GM18498 (cell line): ENCODE data around the gene LRBA.
"Not testable (repeated sequence)": the region's sequence is repeated elsewhere in the genome, so short reads cannot be mapped to it uniquely, and the experiment has no call there.

Experiments used
- ATAC-seq: cut with Tn5 transposase; IDR thresholded peaks from one replicate; pipeline ENCODE4 v1.9.1; 2021; ENCODE audit warnings: mild to moderate bottlenecking, moderate library complexity; ENCODE audit not compliant: unreplicated experiment

The LRBA gene

GRCh38 chr4:150765216-150765615, 249.9 kb downstream of the LRBA start:
- no peak for ATAC-seq

- ATAC-seq: no peak
Measured at GRCh38 chr4:150751648-150752047, 263.4 kb downstream of the LRBA start.

GRCh38 chr4:150750824-150751223, 264.3 kb downstream of the LRBA start:
- ATAC-seq: no peak

- no peak for ATAC-seq
Measured at GRCh38 chr4:150746156-150746555, 268.9 kb downstream of the LRBA start.

GRCh38 chr4:150744570-150744969, 270.5 kb downstream of the LRBA start:
- ATAC-seq: no peak

GRCh38 chr4:150743564-150744342, 271.3 kb downstream of the LRBA start:
- ATAC-seq: no peak

- not testable (repeated sequence) for ATAC-seq
Measured at GRCh38 chr4:150742930-150743329, 272.2 kb downstream of the LRBA start.

GRCh38 chr4:150739591-150739990, 275.5 kb downstream of the LRBA start:
- ATAC-seq: no peak

GRCh38 chr4:150725957-150726523, 289.0 kb downstream of the LRBA start:
- no peak for ATAC-seq

GRCh38 chr4:150723727-150724411, 291.2 kb downstream of the LRBA start:
- no peak for ATAC-seq

- no peak for ATAC-seq
Measured at GRCh38 chr4:150722908-150723362, 292.1 kb downstream of the LRBA start.

GRCh38 chr4:150720973-150721518, 294.0 kb downstream of the LRBA start:
- peak; percentile 65 for ATAC-seq

GRCh38 chr4:150717952-150718351, 297.1 kb downstream of the LRBA start:
- no peak for ATAC-seq

- no peak for ATAC-seq
Measured at GRCh38 chr4:150714462-150715438, 300.3 kb downstream of the LRBA start.

GRCh38 chr4:150713251-150713650, 301.8 kb downstream of the LRBA start:
- ATAC-seq: no peak

GRCh38 chr4:150710770-150711375, 304.2 kb downstream of the LRBA start:
- no peak for ATAC-seq

GRCh38 chr4:150708004-150708403, 307.1 kb downstream of the LRBA start:
- no peak for ATAC-seq

- ATAC-seq: no peak
Measured at GRCh38 chr4:150699599-150699998, 315.5 kb downstream of the LRBA start.

- ATAC-seq: no peak
Measured at GRCh38 chr4:150695162-150695561, 319.9 kb downstream of the LRBA start.

- no peak for ATAC-seq
Measured at GRCh38 chr4:150694438-150694837, 320.6 kb downstream of the LRBA start.
